ENCODE measurements around the gene NENF. TPM values are rescaled to one million over a fixed set of nuclear protein-coding genes. Genes with fewer than 3 reads are reported as not detected.

Gene NENF
- total and polyA plus RNA-seq, 8 donors = 23.8 to 97.0 (median 34.5) TPM

- H3K27ac ChIP-seq = no peak overlapping the region
- H3K9me3 ChIP-seq = no peaks in the 10 kb centered on the region
- no peak for ATAC-seq
- no peak overlapping the region for H3K4me3 ChIP-seq
- 76 to 78% methylated on average over 12 of the region's 12 CpGs for WGBS, 2 donors
- TF ChIP-seq CTCF (IDR thresholded peaks at IDR 0.05) = no peak
- intact Hi-C loops (cut with DNase I) = loop anchor here in 2 of 3 donors (5.0 to 10.0 kb wide), 3 partner anchors 139 to 386 kb away; no protein-coding TSS in a partner anchor
- FAIRE-seq = no peak
- H3K4me1 ChIP-seq = no peaks in the 10 kb centered on the region
- H3K27me3 ChIP-seq = no peaks in the 10 kb centered on the region
- H3K36me3 ChIP-seq = no peaks in the 10 kb centered on the region
- no peak for DNase-seq
Observed at GRCh38 chr1:212453156-212453857, 20.6 kb downstream of the NENF start.

- WGBS, 2 donors = 77 to 83% methylated on average over 3 of the region's 3 CpGs
Observed at GRCh38 chr1:212454741-212455140, 22.0 kb downstream of the NENF start.

DNA sequence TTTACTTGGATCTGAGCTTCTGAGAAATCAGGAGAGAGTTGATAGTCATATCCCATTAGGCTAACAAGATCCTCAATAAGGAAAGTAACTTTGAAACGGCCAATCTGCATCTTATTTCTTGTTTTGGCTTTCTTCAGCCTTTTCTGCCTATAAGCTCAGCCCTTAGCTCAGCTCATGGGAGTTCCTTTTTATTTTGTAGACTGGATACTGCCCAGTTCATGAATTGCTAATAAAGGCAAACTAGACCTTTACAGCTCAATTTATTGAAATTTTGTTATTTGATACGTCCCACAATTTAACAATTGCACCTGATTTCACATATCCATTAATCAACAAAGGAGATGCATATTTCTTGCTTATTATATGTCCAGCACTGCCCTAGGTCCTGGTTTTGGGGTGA is 22.7 kb downstream of the NENF start:
- intact Hi-C loops (cut with DNase I) = loop anchor here in 2 of 3 donors (10.0 kb wide), 2 partner anchors 141 to 381 kb away; no protein-coding TSS in a partner anchor
- FAIRE-seq (no peak), ATAC-seq (no peak), DNase-seq (no peak)
- H3K4me3 ChIP-seq = no peak overlapping the region
- H3K27ac ChIP-seq = no peak overlapping the region
- no peaks in the 10 kb centered on the region for H3K4me1 ChIP-seq
- TF ChIP-seq CTCF (IDR thresholded peaks at IDR 0.05) = no peak
- H3K9me3 ChIP-seq = no peaks in the 10 kb centered on the region
- H3K27me3 ChIP-seq = no peaks in the 10 kb centered on the region
- 82 to 85% methylated on average over 2 of the region's 2 CpGs for WGBS, 2 donors
- no peaks in the 10 kb centered on the region for H3K36me3 ChIP-seq

More at GRCh38 chr1:212454741-212455140, 22.0 kb downstream of the NENF start:
- Histone ChIP-seq H3K4me1 (no peaks in the 10 kb centered on the region), H3K27ac (no peak overlapping the region), H3K36me3 (no peaks in the 10 kb centered on the region), H3K4me3 (no peak overlapping the region), H3K9me3 (no peaks in the 10 kb centered on the region), H3K27me3 (no peaks in the 10 kb centered on the region)
- DNase-seq = no peak
- TF ChIP-seq CTCF (IDR thresholded peaks at IDR 0.05) = no peak
- no peak for FAIRE-seq
- intact Hi-C loops (cut with DNase I) = loop anchor here in 2 of 3 donors (5.0 to 10.0 kb wide), 3 partner anchors 140 to 387 kb away; no protein-coding TSS in a partner anchor
- ATAC-seq = no peak

GRCh38 chr1:212455803-212456528 is 23.2 kb downstream of the NENF start:
- DNase-seq (peak; percentile 61 to 96 (median 88)), FAIRE-seq (no peak), ATAC-seq (peak; percentile 76 to 95 (median 92))
- H3K4me3 ChIP-seq = no peak overlapping the region
- TF ChIP-seq CTCF (IDR thresholded peaks at IDR 0.05) = peak; percentile 95 to 97 (median 96)
- H3K9me3 ChIP-seq = no peaks in the 10 kb centered on the region
- WGBS, 2 donors = 29 to 30% methylated on average over 10 of the region's 10 CpGs
- no peaks in the 10 kb centered on the region for H3K27me3 ChIP-seq
- H3K4me1 ChIP-seq = no peaks in the 10 kb centered on the region
- no peaks in the 10 kb centered on the region for H3K36me3 ChIP-seq
- intact Hi-C loops (cut with DNase I) = loop anchor here in 2 of 3 donors (10.0 kb wide), 2 partner anchors 141 to 381 kb away; no protein-coding TSS in a partner anchor
- H3K27ac ChIP-seq = no peak overlapping the region
